DND-41 (cell line): ENCODE data around the gene LGR4.

Experiments used
- ATAC-seq: fragments of 200-7000 bp; cut with Tn5 transposase; 3 replicates; pipeline ENCODE4 v1.9.1; 2021; ENCODE audit warnings: low read depth; ENCODE audit not compliant: insufficient read depth
- DNase-seq: peaks from one replicate; pipeline ENCODE4 v3.0.0-alpha.2; 2020
- H2AFZ ChIP-seq: 2 replicates; pipeline ENCODE4 v1.6.0; 2012; ENCODE audit warnings: low read depth, low read length
- H3K27ac ChIP-seq: 2 replicates; pipeline ENCODE4 v1.5.1; 2012; ENCODE audit warnings: low read length, inconsistent platforms
- H3K27me3 ChIP-seq: fragments of 200-600 bp; sonication (generic); 2 replicates; pipeline ENCODE4 v1.6.0; 2012; ENCODE audit warnings: low read length, mild to moderate bottlenecking, inconsistent platforms; ENCODE audit not compliant: insufficient read depth, poor library complexity
- H3K36me3 ChIP-seq: 2 replicates; pipeline ENCODE4 v1.5.1; 2012; ENCODE audit warnings: low read length, inconsistent platforms; ENCODE audit not compliant: insufficient read depth
- H3K4me1 ChIP-seq: 2 replicates; pipeline ENCODE4 v1.5.1; 2012; ENCODE audit warnings: mild to moderate bottlenecking, low read length; ENCODE audit not compliant: insufficient read depth
- H3K4me2 ChIP-seq: 2 replicates; pipeline ENCODE4 v1.6.0; 2012; ENCODE audit warnings: mild to moderate bottlenecking, moderate library complexity, low read length, inconsistent platforms; ENCODE audit not compliant: insufficient read depth
- H3K4me3 ChIP-seq, 2 experiments: fragments of 200-600 bp in 1 of 2; shearing (Covaris generic) in 1 of 2; 2 replicates each; pipeline ENCODE4 v1.5.1; 2012 to 2016; ENCODE audit warnings: inconsistent platforms in 2 of 2, low read length in 2 of 2, mild to moderate bottlenecking in 2 of 2, low read depth in 1 of 2, moderate library complexity in 1 of 2
- H3K79me2 ChIP-seq: 2 replicates; pipeline ENCODE4 v1.6.0; 2012; ENCODE audit warnings: low read length, inconsistent platforms; ENCODE audit not compliant: insufficient read depth
- H3K9ac ChIP-seq: 2 replicates; pipeline ENCODE4 v1.6.0; 2012; ENCODE audit warnings: low read depth, mild to moderate bottlenecking, inconsistent platforms, low read length, moderate library complexity
- H3K9me3 ChIP-seq: 2 replicates; pipeline ENCODE4 v1.5.1; 2012; ENCODE audit warnings: low read length, moderate library complexity, mild to moderate bottlenecking, inconsistent platforms; ENCODE audit not compliant: insufficient read depth, severe bottlenecking
- H4K20me1 ChIP-seq: 2 replicates; pipeline ENCODE4 v1.6.0; 2012; ENCODE audit warnings: low read length; ENCODE audit not compliant: insufficient read depth
- CTCF ChIP-seq: IDR thresholded peaks from 2 replicates; pipeline ENCODE4 v1.5.1; 2012; ENCODE audit warnings: borderline replicate concordance, low read length, moderate library complexity, mild to moderate bottlenecking; ENCODE audit not compliant: poor library complexity, severe bottlenecking; ENCODE audit errors: extremely low read depth
- EZH2 ChIP-seq: IDR thresholded peaks from 3 replicates; pipeline ENCODE4 v1.6.1; 2012; ENCODE audit warnings: borderline replicate concordance, low read depth, mild to moderate bottlenecking, moderate library complexity, low read length, inconsistent platforms; ENCODE audit not compliant: severe bottlenecking

Gene LGR4

GRCh38 chr11:27387362-27387761 is 85.2 kb downstream of the LGR4 start:
- Histone ChIP-seq H3K27ac (no peak overlapping the region), H2AFZ (no peak overlapping the region), H3K4me3 (no peak overlapping the region), H3K4me2 (no peak overlapping the region), H3K36me3 (no peaks in the 10 kb centered on the region), H4K20me1 (no peaks in the 10 kb centered on the region), H3K27me3 (no peaks in the 10 kb centered on the region), H3K9ac (no peak overlapping the region), H3K79me2 (no peaks in the 10 kb centered on the region), H3K9me3 (no peaks in the 10 kb centered on the region), H3K4me1 (no peaks in the 10 kb centered on the region)
- no peak for DNase-seq
- no peak for ATAC-seq
- TF ChIP-seq CTCF (no peak), EZH2 (no peak)

- TF ChIP-seq CTCF (no peak), EZH2 (no peak)
- Histone ChIP-seq H3K4me3 (no peak overlapping the region), H4K20me1 (no peaks in the 10 kb centered on the region; the same call in 1 of the 2 replicates), H3K9ac (no peak overlapping the region), H3K4me1 (no peaks in the 10 kb centered on the region), H3K36me3 (no peaks in the 10 kb centered on the region), H2AFZ (no peak overlapping the region), H3K27me3 (no peaks in the 10 kb centered on the region), H3K4me2 (no peak overlapping the region), H3K27ac (no peak overlapping the region), H3K9me3 (no peaks in the 10 kb centered on the region), H3K79me2 (no peaks in the 10 kb centered on the region)
- DNase-seq (no peak), ATAC-seq (no peak)
Measured at GRCh38 chr11:27386181-27386845, 86.3 kb downstream of the LGR4 start.

GRCh38 chr11:27385245-27385644 is 87.3 kb downstream of the LGR4 start:
- Histone ChIP-seq H4K20me1 (no peaks in the 10 kb centered on the region; the same call in 1 of the 2 replicates), H3K36me3 (no peaks in the 10 kb centered on the region), H3K4me1 (no peaks in the 10 kb centered on the region), H3K4me2 (no peak overlapping the region), H3K9ac (no peak overlapping the region), H3K27ac (no peak overlapping the region), H3K79me2 (no peaks in the 10 kb centered on the region), H3K27me3 (no peaks in the 10 kb centered on the region), H3K4me3 (no peak overlapping the region), H2AFZ (no peak overlapping the region), H3K9me3 (no peaks in the 10 kb centered on the region)
- DNase-seq (no peak), ATAC-seq (no peak)
- TF ChIP-seq EZH2: no peak
- TF ChIP-seq CTCF: no peak
